T-helper 17 cell (primary cell): ENCODE data around the gene SERTM1. TPM values are rescaled to one million over a fixed set of nuclear protein-coding genes. Genes with fewer than 3 reads are reported as not detected.

Source experiments
- ATAC-seq: fragments of 150-1000 bp; cut with Tn5 transposase; 2 replicates; pipeline ENCODE4 v1.10.0; 2021; ENCODE audit warnings: mild to moderate bottlenecking, moderate library complexity
- DNase-seq, 3 donors: peaks; one replicate each; pipeline versions ENCODE4 v3.0.0 to v3.0.0-alpha.2; 2020 to 2021
- H3K9me3 ChIP-seq: one replicate; pipeline ENCODE4 v1.7.0; 2013; ENCODE audit warnings: low read length, mild to moderate bottlenecking; ENCODE audit not compliant: control insufficient read depth, poor library complexity, severe bottlenecking
- H3K27ac Mint-ChIP-seq: one replicate; pipeline ENCODE4 v1.8.0; 2022; ENCODE audit warnings: mild to moderate bottlenecking, moderate library complexity, mixed read lengths
- H3K27me3 Mint-ChIP-seq: one replicate; pipeline ENCODE4 v1.8.0; 2022; ENCODE audit warnings: mixed read lengths
- H3K36me3 Mint-ChIP-seq: one replicate; pipeline ENCODE4 v1.8.0; 2022; ENCODE audit warnings: low read depth, mixed read lengths
- H3K4me1 Mint-ChIP-seq: one replicate; pipeline ENCODE4 v1.8.0; 2022; ENCODE audit warnings: mild to moderate bottlenecking, mixed read lengths
- H3K4me3 Mint-ChIP-seq: one replicate; pipeline ENCODE4 v1.8.0; 2022; ENCODE audit warnings: mild to moderate bottlenecking, moderate library complexity, mixed read lengths
- total RNA-seq, 4 donors: library from RNA in 2 of 4; stranded (reverse) in 2 of 4; gene quantifications; one replicate each; pipeline ENCODE4 v1.2.3 and lab custom pipeline; 2022 to 2026

The SERTM1 gene
- total RNA-seq, 2 donors from 2014 or later, result not detected

- DNase-seq (no peak), ATAC-seq (no peak)
- Mint-ChIP-seq H3K36me3 (no peaks in the 10 kb centered on the region), H3K4me3 (no peak overlapping the region), H3K4me1 (no peaks in the 10 kb centered on the region), H3K27me3 (peaks cover 70% of the 10 kb centered on the region), H3K27ac (no peak overlapping the region)
- H3K9me3 ChIP-seq, result no peaks in the 10 kb centered on the region
Measured at GRCh38 chr13:36717966-36718545, 44.2 kb downstream of the SERTM1 start.

DNA sequence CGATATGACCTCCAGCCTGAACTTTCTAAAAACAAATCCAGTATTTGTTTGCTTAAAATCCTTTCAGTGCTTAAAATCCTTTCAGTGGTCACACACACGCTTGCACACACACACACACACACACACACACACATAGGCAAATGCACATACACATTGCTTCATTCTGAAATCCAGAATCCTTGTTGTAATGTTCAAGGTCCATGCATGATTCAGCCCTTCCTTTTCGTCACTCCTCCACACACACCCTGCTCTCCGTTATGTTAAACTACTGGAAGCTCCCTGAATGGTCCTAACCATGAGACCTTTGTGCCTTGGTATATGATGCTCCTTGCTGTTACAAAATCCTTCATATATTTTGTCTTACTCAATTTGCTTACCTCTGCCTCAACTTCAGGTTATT lies 44.9 kb downstream of the SERTM1 start:
- no peak for ATAC-seq
- H3K9me3 ChIP-seq, result no peaks in the 10 kb centered on the region
- H3K36me3 Mint-ChIP-seq, result no peaks in the 10 kb centered on the region
- no peak overlapping the region for H3K4me3 Mint-ChIP-seq
- no peak overlapping the region for H3K27ac Mint-ChIP-seq
- H3K4me1 Mint-ChIP-seq, result no peaks in the 10 kb centered on the region
- DNase-seq, result no peak
- H3K27me3 Mint-ChIP-seq, result peaks cover 69% of the 10 kb centered on the region

GRCh38 chr13:36724141-36724540 lies 50.3 kb downstream of the SERTM1 start:
- no peak overlapping the region for H3K27ac Mint-ChIP-seq
- H3K9me3 ChIP-seq, result no peaks in the 10 kb centered on the region

GRCh38 chr13:36725936-36726335 lies 52.1 kb downstream of the SERTM1 start:
- Mint-ChIP-seq H3K27me3 (peaks cover 40% of the 10 kb centered on the region), H3K27ac (no peak overlapping the region), H3K4me3 (no peak overlapping the region), H3K36me3 (peaks cover 2% of the 10 kb centered on the region), H3K4me1 (no peaks in the 10 kb centered on the region)
- no peak for DNase-seq
- ATAC-seq, result no peak
- H3K9me3 ChIP-seq, result no peaks in the 10 kb centered on the region

More at GRCh38 chr13:36724141-36724540, 50.3 kb downstream of the SERTM1 start:
- Mint-ChIP-seq H3K36me3 (peaks cover 2% of the 10 kb centered on the region), H3K4me1 (no peaks in the 10 kb centered on the region), H3K27me3 (peaks cover 41% of the 10 kb centered on the region), H3K4me3 (no peak overlapping the region)
- ATAC-seq, result no peak
- no peak for DNase-seq

DNA sequence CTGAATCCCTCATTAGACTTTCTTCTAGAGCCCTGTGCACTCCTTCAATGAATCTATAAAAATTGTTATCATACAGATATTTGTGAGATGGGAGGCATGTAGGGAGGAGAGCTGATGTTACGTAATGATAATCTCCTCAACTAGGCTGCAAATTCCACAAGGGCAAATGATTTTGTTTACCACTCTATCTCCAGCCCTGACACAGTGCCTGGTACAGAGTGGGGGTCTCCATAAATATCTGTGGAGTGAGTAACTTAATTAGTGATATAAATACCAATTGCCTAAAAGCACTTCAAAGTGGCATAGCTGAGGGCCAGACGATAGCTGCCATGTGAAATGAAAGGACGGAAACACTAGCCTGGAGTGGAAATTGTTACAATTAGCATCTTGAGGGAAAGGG lies 54.2 kb downstream of the SERTM1 start:
- H3K4me1 Mint-ChIP-seq, result no peaks in the 10 kb centered on the region
- H3K27me3 Mint-ChIP-seq, result peaks cover 20% of the 10 kb centered on the region
- ATAC-seq, result no peak
- DNase-seq, result no peak
- H3K4me3 Mint-ChIP-seq, result no peak overlapping the region
- H3K9me3 ChIP-seq, result no peaks in the 10 kb centered on the region
- peaks cover 2% of the 10 kb centered on the region for H3K36me3 Mint-ChIP-seq
- H3K27ac Mint-ChIP-seq, result no peak overlapping the region

- no peak for ATAC-seq
Measured at GRCh38 chr13:36736119-36736726, 62.4 kb downstream of the SERTM1 start.

DNA sequence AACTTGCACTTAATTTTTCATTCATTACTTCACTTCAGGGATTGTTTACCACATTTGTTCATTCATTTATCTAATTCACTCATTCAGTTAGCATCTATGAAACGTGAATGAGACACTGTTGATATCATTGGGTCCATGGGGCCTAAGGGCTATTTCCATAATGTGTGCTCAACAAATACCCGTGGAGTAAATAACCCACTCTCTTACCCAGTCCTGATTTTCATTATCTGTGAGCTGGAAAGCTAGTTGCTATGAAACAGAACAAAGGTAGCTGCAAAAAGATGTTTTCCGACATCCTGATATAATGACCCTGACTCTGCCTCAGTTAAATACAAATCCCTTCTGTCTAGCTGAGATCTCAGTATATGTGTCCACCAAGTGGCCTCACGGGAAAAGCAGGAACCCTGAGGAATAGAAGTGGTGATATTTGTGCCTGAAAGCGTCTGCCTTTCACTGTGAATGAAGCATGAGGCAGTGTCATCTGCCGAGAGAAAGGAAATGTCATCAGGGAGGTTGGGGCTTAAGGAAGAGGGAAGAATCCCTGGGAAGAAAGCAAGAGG lies 63.8 kb downstream of the SERTM1 start:
- Mint-ChIP-seq H3K4me1 (no peaks in the 10 kb centered on the region), H3K4me3 (no peak overlapping the region), H3K27me3 (peaks cover 9% of the 10 kb centered on the region), H3K27ac (no peak overlapping the region), H3K36me3 (no peaks in the 10 kb centered on the region)
- DNase-seq (no peak), ATAC-seq (no peak)
- H3K9me3 ChIP-seq, result no peaks in the 10 kb centered on the region

More at GRCh38 chr13:36736119-36736726, 62.4 kb downstream of the SERTM1 start:
- H3K4me3 Mint-ChIP-seq, result no peak overlapping the region
- no peaks in the 10 kb centered on the region for H3K4me1 Mint-ChIP-seq
- no peaks in the 10 kb centered on the region for H3K9me3 ChIP-seq
- H3K27me3 Mint-ChIP-seq, result peaks cover 9% of the 10 kb centered on the region
- peak in 1 of 3 donors; percentile 8 for DNase-seq
- no peaks in the 10 kb centered on the region for H3K36me3 Mint-ChIP-seq
- H3K27ac Mint-ChIP-seq, result peak overlapping the region; percentile 19

- no peak for ATAC-seq
- Mint-ChIP-seq H3K4me3 (no peak overlapping the region), H3K27ac (no peak overlapping the region), H3K4me1 (no peaks in the 10 kb centered on the region), H3K27me3 (peaks cover 7% of the 10 kb centered on the region), H3K36me3 (no peaks in the 10 kb centered on the region)
- no peaks in the 10 kb centered on the region for H3K9me3 ChIP-seq
- no peak for DNase-seq
Measured at GRCh38 chr13:36745436-36745835, 71.6 kb downstream of the SERTM1 start.

DNA sequence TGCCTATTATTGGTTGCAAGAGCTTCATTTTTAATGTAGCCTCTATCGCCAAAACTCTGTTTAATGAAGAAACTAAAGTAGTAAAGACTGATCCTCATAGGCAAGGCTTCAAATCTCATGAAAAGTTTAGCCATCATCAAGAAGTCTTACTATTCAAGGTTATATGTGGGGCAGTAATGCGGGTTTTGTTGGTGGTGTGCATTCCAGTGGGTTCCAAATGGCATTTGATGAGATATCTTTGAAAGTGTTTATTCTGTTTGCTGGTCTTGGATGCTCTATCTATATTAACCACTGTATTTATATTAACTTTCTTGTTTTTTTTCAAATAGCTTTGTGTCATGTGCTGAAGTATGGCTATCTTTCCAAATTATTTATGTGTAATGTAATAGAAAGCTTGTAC lies 72.2 kb downstream of the SERTM1 start:
- Mint-ChIP-seq H3K36me3 (no peaks in the 10 kb centered on the region), H3K4me1 (no peaks in the 10 kb centered on the region), H3K4me3 (no peak overlapping the region), H3K27me3 (peaks cover 7% of the 10 kb centered on the region), H3K27ac (no peak overlapping the region)
- DNase-seq (no peak), ATAC-seq (no peak)
- H3K9me3 ChIP-seq, result no peaks in the 10 kb centered on the region

Other genes with a start within 250 kb of the SERTM1 start
- gene CCNA1, start 241.5 kb upstream of the SERTM1 start, total RNA-seq, result not detected
- 1 to 10 TPM; 4.2 to 6.1 TPM for gene RFXAP, start 145.2 kb downstream of the SERTM1 start, total RNA-seq
- not detected for gene SMAD9, start 246.2 kb downstream of the SERTM1 start, total RNA-seq